Parathyroid adenoma (tissue), 2 donors: Measurements from ENCODE around the gene CDH13.

ENCODE experiments used
- H2AFZ ChIP-seq: fragments of 300-600 bp; sonication (generic); one replicate; pipeline ENCODE4 v1.7.0; 2017; ENCODE audit warnings: antibody characterized with exemption, mild to moderate bottlenecking
- H3K27ac ChIP-seq: fragments of 300-600 bp; sonication (generic); one replicate; pipeline ENCODE4 v1.7.0; 2017
- H3K27me3 ChIP-seq: fragments of 300-600 bp; sonication (generic); one replicate; pipeline ENCODE4 v1.7.0; 2017; ENCODE audit warnings: low read length; ENCODE audit not compliant: control insufficient read depth, insufficient read depth
- H3K36me3 ChIP-seq: fragments of 300-600 bp; sonication (generic); one replicate; pipeline ENCODE4 v1.7.0; 2017; ENCODE audit warnings: low read length; ENCODE audit not compliant: control insufficient read depth, insufficient read depth
- H3K4me1 ChIP-seq: fragments of 300-600 bp; sonication (generic); one replicate; pipeline ENCODE4 v1.7.0; 2017; ENCODE audit warnings: control low read depth
- H3K4me2 ChIP-seq: fragments of 300-600 bp; sonication (generic); one replicate; pipeline ENCODE4 v1.7.0; 2017; ENCODE audit warnings: low read length
- H3K4me3 ChIP-seq: fragments of 300-600 bp; sonication (generic); one replicate; pipeline ENCODE4 v1.7.0; 2017; ENCODE audit warnings: low read depth, low read length
- H3K79me2 ChIP-seq: fragments of 300-600 bp; sonication (generic); one replicate; pipeline ENCODE4 v1.7.0; 2017; ENCODE audit warnings: control low read depth
- H3K9ac ChIP-seq: fragments of 300-600 bp; sonication (generic); one replicate; pipeline ENCODE4 v1.7.0; 2017; ENCODE audit warnings: mild to moderate bottlenecking
- H3K9me3 ChIP-seq: fragments of 300-600 bp; sonication (generic); one replicate; pipeline ENCODE4 v1.7.0; 2017; ENCODE audit warnings: low read length; ENCODE audit not compliant: control insufficient read depth
- CTCF ChIP-seq: fragments of 300-600 bp; sonication (generic); IDR thresholded peaks from one replicate; pipeline ENCODE4 v1.7.0; 2017; ENCODE audit warnings: antibody characterized with exemption, mild to moderate bottlenecking
- donor health status: primary hyperparathyroidism.

Gene CDH13

GRCh38 chr16:83615141-83615952, 988.6 kb downstream of the CDH13 start:
- Histone ChIP-seq H3K27me3 (no peaks in the 10 kb centered on the region), H3K27ac (no peak overlapping the region), H3K4me1 (no peaks in the 10 kb centered on the region), H3K79me2 (no peaks in the 10 kb centered on the region), H2AFZ (no peak overlapping the region), H3K9me3 (no peaks in the 10 kb centered on the region), H3K4me3 (no peak overlapping the region), H3K9ac (no peak overlapping the region), H3K36me3 (no peaks in the 10 kb centered on the region), H3K4me2 (no peak overlapping the region)
- TF ChIP-seq CTCF, result no peak

DNA sequence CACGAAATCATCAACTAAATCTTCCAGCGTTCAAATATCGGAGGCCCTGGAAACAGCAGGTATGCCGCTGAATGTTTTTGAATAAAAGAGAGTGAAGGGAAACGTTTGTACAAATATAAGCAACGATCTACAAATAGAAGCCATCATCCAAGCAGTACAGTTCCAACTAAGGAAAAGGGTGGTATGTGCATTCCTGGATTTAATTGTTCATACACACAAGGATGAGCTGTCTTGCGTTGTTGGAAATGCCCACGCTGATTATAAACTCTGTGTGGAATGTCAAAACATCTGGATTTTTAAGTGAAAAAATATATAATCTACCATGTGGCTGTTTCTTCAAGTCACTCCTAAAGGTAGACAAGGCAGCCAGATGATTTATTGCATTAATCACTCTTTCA, 989.2 kb downstream of the CDH13 start:
- no peak overlapping the region for H3K4me3 ChIP-seq
- H3K27me3 ChIP-seq, result no peaks in the 10 kb centered on the region
- TF ChIP-seq CTCF, result no peak
- H3K4me2 ChIP-seq, result no peak overlapping the region
- no peak overlapping the region for H3K9ac ChIP-seq
- H3K4me1 ChIP-seq, result no peaks in the 10 kb centered on the region
- no peaks in the 10 kb centered on the region for H3K9me3 ChIP-seq
- H3K36me3 ChIP-seq, result no peaks in the 10 kb centered on the region
- no peaks in the 10 kb centered on the region for H3K79me2 ChIP-seq
- no peak overlapping the region for H3K27ac ChIP-seq
- H2AFZ ChIP-seq, result no peak overlapping the region

DNA sequence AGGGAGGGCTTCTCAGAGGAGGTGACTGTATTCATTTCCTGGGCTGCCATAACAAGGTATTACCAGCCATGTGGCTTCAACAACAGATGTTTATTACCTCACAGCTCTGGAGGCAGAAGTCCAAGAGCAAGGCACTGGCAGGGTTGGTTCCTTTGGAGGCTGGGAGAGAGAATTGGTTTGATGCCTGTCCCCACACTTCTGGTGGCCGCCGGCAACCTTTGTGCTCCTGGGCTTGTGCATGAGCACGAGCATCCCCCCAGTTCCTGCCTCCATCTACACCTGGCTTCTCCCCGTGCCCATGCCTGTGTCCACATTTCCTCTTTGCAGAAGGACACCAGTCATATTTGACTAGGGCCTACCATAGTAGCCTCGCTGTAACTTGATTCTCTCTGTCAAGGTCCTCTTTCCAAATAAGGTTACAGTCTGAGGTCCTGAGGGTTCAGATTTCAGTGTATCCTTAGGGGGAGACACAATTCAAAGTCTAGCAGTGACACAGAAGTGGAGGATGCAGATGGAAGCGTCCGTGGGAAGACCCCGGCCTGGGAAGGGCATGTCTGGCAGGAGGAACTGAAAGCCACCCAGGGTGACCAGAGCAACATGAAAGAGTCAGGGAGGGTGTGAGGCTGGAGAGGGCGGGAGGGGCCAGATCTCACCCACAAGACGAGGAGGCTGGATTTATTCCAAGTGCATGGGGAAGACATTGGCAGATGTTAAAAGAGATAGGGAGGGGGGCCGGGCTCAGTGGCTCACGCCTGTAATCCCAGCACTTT, 992.8 kb downstream of the CDH13 start:
- Histone ChIP-seq H3K4me1 (no peaks in the 10 kb centered on the region), H3K36me3 (no peaks in the 10 kb centered on the region), H3K4me3 (no peak overlapping the region), H3K27ac (no peak overlapping the region), H3K9ac (no peak overlapping the region), H3K27me3 (no peaks in the 10 kb centered on the region), H2AFZ (no peak overlapping the region), H3K79me2 (no peaks in the 10 kb centered on the region), H3K4me2 (no peak overlapping the region), H3K9me3 (no peaks in the 10 kb centered on the region)
- TF ChIP-seq CTCF, result no peak

DNA sequence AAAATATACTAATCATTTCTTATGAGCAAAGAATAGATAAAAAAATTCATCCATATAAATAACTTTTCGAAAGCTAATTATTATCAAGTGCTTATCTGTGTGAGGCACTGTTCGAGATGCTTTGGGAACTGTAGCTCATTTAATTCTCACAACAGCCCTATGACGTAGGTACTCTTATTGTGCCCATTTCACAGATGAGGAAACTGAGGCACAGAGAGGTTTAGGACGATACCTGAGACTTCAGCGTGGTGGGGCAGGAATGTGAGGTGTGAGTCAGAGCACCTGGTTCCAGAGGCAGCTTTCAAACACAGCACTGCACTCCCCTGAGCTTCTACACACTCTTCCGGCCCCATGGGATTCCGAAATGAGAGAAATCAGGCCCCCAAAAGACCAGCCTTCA, 995.2 kb downstream of the CDH13 start:
- no peak for TF ChIP-seq CTCF
- H2AFZ ChIP-seq, result no peak overlapping the region
- no peak overlapping the region for H3K4me3 ChIP-seq

More for the DNA sequence above, 995.2 kb downstream of the CDH13 start:
- H3K79me2 ChIP-seq, result no peaks in the 10 kb centered on the region
- H3K9ac ChIP-seq, result no peak overlapping the region
- no peak overlapping the region for H3K27ac ChIP-seq
- H3K4me1 ChIP-seq, result no peaks in the 10 kb centered on the region
- no peaks in the 10 kb centered on the region for H3K36me3 ChIP-seq
- no peaks in the 10 kb centered on the region for H3K27me3 ChIP-seq
- H3K4me2 ChIP-seq, result no peak overlapping the region
- no peaks in the 10 kb centered on the region for H3K9me3 ChIP-seq
